ENCODE measurements around the gene LEKR1.
"Not testable (repeated sequence)": the region's sequence is repeated elsewhere in the genome, so short reads cannot be mapped to it uniquely, and the experiment has no call there.

The LEKR1 gene

GRCh38 chr3:156867920-156868319, 41.8 kb downstream of the LEKR1 start:
- Histone ChIP-seq H3K27ac (no peak overlapping the region), H3K4me3 (ENCODE audit: low read depth, low read length) (no peak overlapping the region), H3K9me3 (ENCODE audit: severe bottlenecking) (no peaks in the 10 kb centered on the region), H3K27me3 (ENCODE audit: insufficient read depth, low read depth, severe bottlenecking) (no peaks in the 10 kb centered on the region), H3K36me3 (no peaks in the 10 kb centered on the region)
- TF ChIP-seq CTCF (IDR thresholded peaks at IDR 0.05; ENCODE audit: low read depth, low read length) = no peak
- no peak for DNase-seq

- H3K27ac ChIP-seq = no peak overlapping the region
- H3K9me3 ChIP-seq (ENCODE audit: severe bottlenecking) = peaks cover 10% of the 10 kb centered on the region
- no peak for TF ChIP-seq CTCF (IDR thresholded peaks at IDR 0.05; ENCODE audit: low read depth, low read length)
- no peak for DNase-seq
- no peaks in the 10 kb centered on the region for H3K36me3 ChIP-seq
- H3K4me3 ChIP-seq (ENCODE audit: low read depth, low read length) = no peak overlapping the region
- H3K27me3 ChIP-seq (ENCODE audit: insufficient read depth, low read depth, severe bottlenecking) = no peaks in the 10 kb centered on the region
Observed at GRCh38 chr3:156873906-156874305, 47.8 kb downstream of the LEKR1 start.

- not testable (repeated sequence) for H3K36me3 ChIP-seq; H3K4me3 ChIP-seq (ENCODE audit: low read depth, low read length); H3K27ac ChIP-seq; H3K27me3 ChIP-seq (ENCODE audit: insufficient read depth, low read depth, severe bottlenecking); DNase-seq
- H3K9me3 ChIP-seq (ENCODE audit: severe bottlenecking) = peaks cover 12% of the 10 kb centered on the region
Observed at GRCh38 chr3:156879491-156879890, 53.3 kb downstream of the LEKR1 start.

GRCh38 chr3:156885761-156886160, 59.6 kb downstream of the LEKR1 start:
- Histone ChIP-seq H3K27me3 (ENCODE audit: insufficient read depth, low read depth, severe bottlenecking) (no peaks in the 10 kb centered on the region), H3K4me3 (ENCODE audit: low read depth, low read length) (no peak overlapping the region)
- DNase-seq = no peak

GRCh38 chr3:156888176-156888575, 62.0 kb downstream of the LEKR1 start:
- Histone ChIP-seq H3K9me3 (ENCODE audit: severe bottlenecking) (no peaks in the 10 kb centered on the region), H3K27ac (no peak overlapping the region), H3K36me3 (no peaks in the 10 kb centered on the region), H3K4me3 (ENCODE audit: low read depth, low read length) (no peak overlapping the region), H3K27me3 (ENCODE audit: insufficient read depth, low read depth, severe bottlenecking) (no peaks in the 10 kb centered on the region)
- no peak for TF ChIP-seq CTCF (IDR thresholded peaks at IDR 0.05; ENCODE audit: low read depth, low read length)
- no peak for DNase-seq

More at GRCh38 chr3:156885761-156886160, 59.6 kb downstream of the LEKR1 start:
- TF ChIP-seq CTCF (IDR thresholded peaks at IDR 0.05; ENCODE audit: low read depth, low read length) = no peak
- H3K27ac ChIP-seq = no peak overlapping the region
- no peaks in the 10 kb centered on the region for H3K9me3 ChIP-seq (ENCODE audit: severe bottlenecking)
- no peaks in the 10 kb centered on the region for H3K36me3 ChIP-seq

- Histone ChIP-seq H3K36me3 (no peaks in the 10 kb centered on the region), H3K9me3 (ENCODE audit: severe bottlenecking) (no peaks in the 10 kb centered on the region), H3K4me3 (ENCODE audit: low read depth, low read length) (no peak overlapping the region), H3K27me3 (ENCODE audit: insufficient read depth, low read depth, severe bottlenecking) (no peaks in the 10 kb centered on the region), H3K27ac (no peak overlapping the region)
- DNase-seq = no peak
- TF ChIP-seq CTCF (IDR thresholded peaks at IDR 0.05; ENCODE audit: low read depth, low read length) = no peak
Observed at GRCh38 chr3:156888576-156888975, 62.4 kb downstream of the LEKR1 start.

All from WERI-Rb-1 (cell line).